ENCODE measurements around the gene ZFP69B.

ZFP69B gene

DNA sequence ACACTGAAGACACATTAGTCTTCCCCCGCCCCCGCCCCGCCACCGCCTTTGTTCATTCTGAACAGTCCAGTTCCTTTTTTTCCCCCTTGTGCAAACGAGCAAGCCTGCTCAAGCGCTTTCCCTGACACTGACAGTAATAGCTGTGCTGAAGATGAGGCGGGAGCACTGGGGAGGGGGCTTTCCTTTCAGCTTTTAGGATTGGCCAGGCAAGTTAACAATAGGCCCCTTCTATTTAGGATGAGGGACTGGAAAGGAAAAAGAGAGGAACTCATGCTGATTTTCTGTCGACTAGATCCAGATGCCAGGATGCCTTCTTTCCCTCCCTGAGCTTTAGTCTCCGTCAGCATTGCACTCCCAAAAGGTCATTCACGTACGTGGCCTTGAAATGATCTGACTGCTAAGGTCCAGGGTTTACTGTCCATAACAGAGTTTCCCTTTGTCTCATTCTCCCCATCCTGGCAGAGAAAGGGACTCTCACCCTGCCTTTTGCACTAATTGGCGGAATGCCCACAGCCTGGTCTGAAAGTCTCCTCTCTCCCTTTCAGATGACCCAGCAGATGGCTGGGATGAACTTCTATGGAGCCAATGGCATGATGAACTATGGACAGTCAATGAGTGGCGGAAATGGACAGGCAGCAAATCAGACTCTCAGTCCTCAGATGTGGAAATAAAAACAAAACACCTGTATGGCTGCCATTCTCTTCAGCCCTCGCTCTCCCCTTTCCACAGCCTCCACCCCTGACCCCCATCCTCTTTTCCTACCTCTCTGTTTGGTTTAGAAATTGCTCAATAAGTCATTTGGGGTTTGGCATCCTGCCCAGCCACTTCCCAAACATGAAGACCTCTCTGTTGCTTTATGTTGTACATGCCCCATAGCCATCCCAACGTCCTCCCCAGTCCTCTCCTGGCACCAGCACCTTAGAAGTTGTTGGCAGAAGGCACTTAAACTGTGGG, 28.6 kb upstream of the ZFP69B start:
- Histone ChIP-seq H3K4ac (ENCODE audit: low read depth, low read length) (no peak overlapping the region), H4K8ac (ENCODE audit: low read depth, low read length) (no peak overlapping the region), H3K18ac (ENCODE audit: low read length) (no peak overlapping the region), H3K79me1 (ENCODE audit: low read length) (no peaks in the 10 kb centered on the region), H3K4me2 (ENCODE audit: low read length) (no peak overlapping the region), H3K79me2 (ENCODE audit: control insufficient read depth, insufficient read depth, low read length) (no peaks in the 10 kb centered on the region), H2BK120ac (ENCODE audit: low read depth, low read length) (no peak overlapping the region), H3K36me3 (ENCODE audit: control insufficient read depth, insufficient read depth, low read length) (no peaks in the 10 kb centered on the region), H3K56ac (ENCODE audit: low read length) (no peak overlapping the region), H3K4me3 (ENCODE audit: low read length) (no peak overlapping the region), H3K23ac (ENCODE audit: low read length) (no peak overlapping the region), H3K27ac (ENCODE audit: low read depth, low read length) (no peak overlapping the region), H2BK5ac (ENCODE audit: low read length) (no peak overlapping the region), H3K4me1 (ENCODE audit: control insufficient read depth, low read depth, low read length) (no peaks in the 10 kb centered on the region), H3K9ac (ENCODE audit: low read length) (no peak overlapping the region), H2BK15ac (replicated peaks; ENCODE audit: low read depth) (no peak overlapping the region), H2AK5ac (ENCODE audit: low read length) (no peak overlapping the region), H4K5ac (ENCODE audit: low read length) (no peak overlapping the region), H3K27me3 (ENCODE audit: insufficient read depth, low read length, poor library complexity) (no peaks in the 10 kb centered on the region)
- DNase-seq = no peak
- WGBS (ENCODE audit: extremely low coverage, insufficient coverage, low lambda C conversion rate) = no CpG with 5 or more reads among the region's 15 CpGs

DNA sequence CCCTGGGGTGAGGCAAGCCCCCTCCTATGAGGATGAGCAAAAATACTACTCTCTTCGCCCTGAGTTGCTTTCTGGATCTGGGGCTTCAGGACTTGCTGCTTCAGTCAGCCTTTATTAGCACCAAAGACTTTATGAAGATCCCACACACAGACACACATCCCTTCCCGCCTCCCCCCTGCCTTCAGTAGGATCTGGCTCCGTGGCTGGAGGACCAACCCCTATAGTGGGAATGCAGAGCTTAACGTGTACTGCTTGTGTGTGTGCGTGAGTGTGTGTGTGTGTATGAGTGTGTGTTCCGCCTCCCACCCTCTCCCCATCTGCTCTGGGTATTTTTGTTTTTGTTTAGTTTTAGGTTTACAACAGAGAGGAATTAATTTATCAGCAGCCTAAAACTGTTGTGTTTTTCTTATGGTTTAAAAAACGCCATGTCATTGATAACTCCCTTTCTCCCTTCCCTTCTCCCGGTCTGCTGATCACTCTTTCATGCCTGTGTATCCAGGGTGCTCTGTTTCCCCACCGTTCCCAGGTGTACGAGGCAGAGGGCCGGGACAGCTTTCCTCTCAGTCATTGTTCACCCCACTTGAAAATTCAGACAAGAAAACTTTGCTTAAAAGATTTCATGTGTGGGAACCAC, 27.5 kb upstream of the ZFP69B start:
- H3K23ac ChIP-seq (ENCODE audit: low read length) = no peak overlapping the region
- no peaks in the 10 kb centered on the region for H3K27me3 ChIP-seq (ENCODE audit: insufficient read depth, low read length, poor library complexity)
- H3K18ac ChIP-seq (ENCODE audit: low read length) = no peak overlapping the region
- no peak overlapping the region for H2BK15ac ChIP-seq (replicated peaks; ENCODE audit: low read depth)
- no CpG with 5 or more reads among the region's 11 CpGs for WGBS (ENCODE audit: extremely low coverage, insufficient coverage, low lambda C conversion rate)
- no peaks in the 10 kb centered on the region for H3K79me2 ChIP-seq (ENCODE audit: control insufficient read depth, insufficient read depth, low read length)
- H2AK5ac ChIP-seq (ENCODE audit: low read length) = no peak overlapping the region
- H3K36me3 ChIP-seq (ENCODE audit: control insufficient read depth, insufficient read depth, low read length) = no peaks in the 10 kb centered on the region
- no peak overlapping the region for H2BK120ac ChIP-seq (ENCODE audit: low read depth, low read length)
- no peak overlapping the region for H2BK5ac ChIP-seq (ENCODE audit: low read length)
- no peaks in the 10 kb centered on the region for H3K79me1 ChIP-seq (ENCODE audit: low read length)
- H4K8ac ChIP-seq (ENCODE audit: low read depth, low read length) = no peak overlapping the region
- H4K5ac ChIP-seq (ENCODE audit: low read length) = no peak overlapping the region
- H3K4me1 ChIP-seq (ENCODE audit: control insufficient read depth, low read depth, low read length) = no peaks in the 10 kb centered on the region
- no peak overlapping the region for H3K56ac ChIP-seq (ENCODE audit: low read length)
- no peak for DNase-seq
- no peak overlapping the region for H3K27ac ChIP-seq (ENCODE audit: low read depth, low read length)
- no peak overlapping the region for H3K9ac ChIP-seq (ENCODE audit: low read length)
- no peak overlapping the region for H3K4ac ChIP-seq (ENCODE audit: low read depth, low read length)
- H3K4me2 ChIP-seq (ENCODE audit: low read length) = no peak overlapping the region
- no peak overlapping the region for H3K4me3 ChIP-seq (ENCODE audit: low read length)

DNA sequence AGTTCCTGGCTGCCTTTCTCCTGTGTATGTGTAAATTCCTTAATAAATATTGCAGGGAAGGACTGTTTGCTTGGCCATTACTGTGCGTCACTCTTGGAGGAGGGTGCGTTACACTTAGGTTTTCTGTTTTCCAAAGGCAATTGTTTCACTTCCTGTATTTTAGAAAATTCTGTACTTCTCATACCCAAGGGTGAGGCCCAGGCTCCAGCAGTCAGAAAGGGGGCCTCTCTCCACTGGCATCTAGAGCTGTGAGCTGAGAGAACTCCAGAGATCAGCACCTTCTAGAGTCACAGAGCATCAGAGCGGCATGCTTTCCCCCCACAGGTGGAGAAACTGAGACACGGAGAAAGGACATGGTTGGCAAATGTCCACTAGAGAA, 27.0 kb upstream of the ZFP69B start:
- no peak overlapping the region for H2BK120ac ChIP-seq (ENCODE audit: low read depth, low read length)
- WGBS (ENCODE audit: extremely low coverage, insufficient coverage, low lambda C conversion rate) = no CpG with 5 or more reads among the region's 4 CpGs
- no peak overlapping the region for H3K56ac ChIP-seq (ENCODE audit: low read length)
- H3K4me3 ChIP-seq (ENCODE audit: low read length) = no peak overlapping the region
- H3K27me3 ChIP-seq (ENCODE audit: insufficient read depth, low read length, poor library complexity) = no peaks in the 10 kb centered on the region
- no peaks in the 10 kb centered on the region for H3K79me2 ChIP-seq (ENCODE audit: control insufficient read depth, insufficient read depth, low read length)
- no peak overlapping the region for H4K5ac ChIP-seq (ENCODE audit: low read length)
- no peak for DNase-seq
- H3K79me1 ChIP-seq (ENCODE audit: low read length) = no peaks in the 10 kb centered on the region
- H3K4ac ChIP-seq (ENCODE audit: low read depth, low read length) = no peak overlapping the region
- no peak overlapping the region for H3K23ac ChIP-seq (ENCODE audit: low read length)
- H3K4me2 ChIP-seq (ENCODE audit: low read length) = no peak overlapping the region
- no peak overlapping the region for H3K27ac ChIP-seq (ENCODE audit: low read depth, low read length)
- H3K36me3 ChIP-seq (ENCODE audit: control insufficient read depth, insufficient read depth, low read length) = no peaks in the 10 kb centered on the region
- H3K4me1 ChIP-seq (ENCODE audit: control insufficient read depth, low read depth, low read length) = no peaks in the 10 kb centered on the region
- H3K9ac ChIP-seq (ENCODE audit: low read length) = no peak overlapping the region
- H2AK5ac ChIP-seq (ENCODE audit: low read length) = no peak overlapping the region
- no peak overlapping the region for H2BK15ac ChIP-seq (replicated peaks; ENCODE audit: low read depth)
- H2BK5ac ChIP-seq (ENCODE audit: low read length) = no peak overlapping the region
- H4K8ac ChIP-seq (ENCODE audit: low read depth, low read length) = no peak overlapping the region
- H3K18ac ChIP-seq (ENCODE audit: low read length) = no peak overlapping the region

DNA sequence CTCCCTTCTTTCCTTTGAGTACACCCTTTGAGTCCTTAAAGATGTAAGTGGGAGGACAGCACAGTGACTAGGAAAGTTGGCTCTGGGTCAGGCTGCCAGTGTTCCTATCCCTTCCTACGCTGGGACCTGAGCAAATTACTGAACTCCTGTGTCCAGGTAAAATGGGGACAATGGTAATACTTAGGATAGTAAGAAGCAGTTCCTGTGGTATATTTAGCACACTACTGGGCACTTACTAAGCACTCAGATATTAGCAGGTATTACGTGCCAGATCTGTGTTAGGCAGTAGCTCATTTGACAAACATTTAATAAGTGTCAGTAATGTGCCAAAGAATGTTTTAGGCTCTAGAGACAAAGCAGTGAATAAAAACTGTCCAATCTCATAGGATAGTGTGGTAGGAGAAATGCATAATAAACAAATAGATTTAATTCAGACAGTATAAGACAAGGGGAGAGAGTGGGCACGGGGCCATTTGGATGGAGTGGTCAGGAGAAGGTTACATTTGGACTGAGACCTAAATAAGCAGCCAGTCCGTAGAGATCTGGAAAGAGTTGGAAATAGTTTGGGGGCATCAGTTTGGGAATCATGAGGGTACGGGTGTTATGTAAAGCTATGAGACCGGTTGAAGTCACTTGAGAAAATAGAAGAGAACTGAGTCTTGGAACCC, 26.2 kb upstream of the ZFP69B start:
- DNase-seq = no peak
- Histone ChIP-seq H3K4me1 (ENCODE audit: control insufficient read depth, low read depth, low read length) (no peaks in the 10 kb centered on the region), H4K5ac (ENCODE audit: low read length) (no peak overlapping the region), H3K4ac (ENCODE audit: low read depth, low read length) (no peak overlapping the region), H3K4me3 (ENCODE audit: low read length) (no peak overlapping the region), H2BK120ac (ENCODE audit: low read depth, low read length) (no peak overlapping the region), H3K27ac (ENCODE audit: low read depth, low read length) (no peak overlapping the region), H3K23ac (ENCODE audit: low read length) (no peak overlapping the region), H2AK5ac (ENCODE audit: low read length) (no peak overlapping the region), H3K56ac (ENCODE audit: low read length) (no peak overlapping the region), H3K79me2 (ENCODE audit: control insufficient read depth, insufficient read depth, low read length) (no peaks in the 10 kb centered on the region), H3K18ac (ENCODE audit: low read length) (no peak overlapping the region), H3K79me1 (ENCODE audit: low read length) (no peaks in the 10 kb centered on the region), H3K27me3 (ENCODE audit: insufficient read depth, low read length, poor library complexity) (no peaks in the 10 kb centered on the region), H3K4me2 (ENCODE audit: low read length) (no peak overlapping the region), H4K8ac (ENCODE audit: low read depth, low read length) (no peak overlapping the region), H3K36me3 (ENCODE audit: control insufficient read depth, insufficient read depth, low read length) (no peaks in the 10 kb centered on the region), H3K9ac (ENCODE audit: low read length) (no peak overlapping the region), H2BK15ac (replicated peaks; ENCODE audit: low read depth) (no peak overlapping the region), H2BK5ac (ENCODE audit: low read length) (no peak overlapping the region)
- WGBS (ENCODE audit: extremely low coverage, insufficient coverage, low lambda C conversion rate) = no CpG with 5 or more reads among the region's 6 CpGs

DNA sequence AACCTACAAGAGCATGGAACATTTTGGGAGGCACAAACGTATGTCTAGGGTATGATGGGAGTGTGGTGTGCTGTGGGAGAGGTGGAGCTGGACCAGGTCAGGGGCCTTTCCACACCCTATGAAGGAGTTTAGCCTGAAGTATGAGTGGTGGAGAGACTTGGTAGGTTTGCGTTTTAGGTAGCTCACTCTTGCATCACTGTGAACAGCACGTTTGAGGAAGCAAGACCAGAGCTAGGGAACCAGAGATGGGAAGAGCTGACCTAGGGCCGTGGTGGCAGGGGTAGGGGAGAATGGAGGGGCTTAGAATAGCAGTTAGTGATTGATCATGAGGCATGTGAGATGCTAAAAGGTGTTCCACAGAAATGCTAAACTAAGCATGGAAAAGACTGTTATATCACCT, 25.1 kb upstream of the ZFP69B start:
- H2BK120ac ChIP-seq (ENCODE audit: low read depth, low read length) = no peak overlapping the region
- no peak overlapping the region for H2BK15ac ChIP-seq (replicated peaks; ENCODE audit: low read depth)
- H3K4me2 ChIP-seq (ENCODE audit: low read length) = no peak overlapping the region
- H3K36me3 ChIP-seq (ENCODE audit: control insufficient read depth, insufficient read depth, low read length) = no peaks in the 10 kb centered on the region
- H3K23ac ChIP-seq (ENCODE audit: low read length) = no peak overlapping the region
- H2AK5ac ChIP-seq (ENCODE audit: low read length) = no peak overlapping the region
- no peaks in the 10 kb centered on the region for H3K79me2 ChIP-seq (ENCODE audit: control insufficient read depth, insufficient read depth, low read length)
- H3K27me3 ChIP-seq (ENCODE audit: insufficient read depth, low read length, poor library complexity) = no peaks in the 10 kb centered on the region
- H3K27ac ChIP-seq (ENCODE audit: low read depth, low read length) = no peak overlapping the region
- H3K9ac ChIP-seq (ENCODE audit: low read length) = no peak overlapping the region
- no peaks in the 10 kb centered on the region for H3K4me1 ChIP-seq (ENCODE audit: control insufficient read depth, low read depth, low read length)
- H3K18ac ChIP-seq (ENCODE audit: low read length) = no peak overlapping the region
- no CpG with 5 or more reads among the region's 4 CpGs for WGBS (ENCODE audit: extremely low coverage, insufficient coverage, low lambda C conversion rate)
- H4K8ac ChIP-seq (ENCODE audit: low read depth, low read length) = no peak overlapping the region
- no peak overlapping the region for H2BK5ac ChIP-seq (ENCODE audit: low read length)
- no peaks in the 10 kb centered on the region for H3K79me1 ChIP-seq (ENCODE audit: low read length)
- DNase-seq = no peak
- H4K5ac ChIP-seq (ENCODE audit: low read length) = no peak overlapping the region
- no peak overlapping the region for H3K4ac ChIP-seq (ENCODE audit: low read depth, low read length)
- no peak overlapping the region for H3K4me3 ChIP-seq (ENCODE audit: low read length)
- H3K56ac ChIP-seq (ENCODE audit: low read length) = no peak overlapping the region

Measured in mesendoderm (in vitro differentiated cells).